Central memory CD8-positive, alpha-beta T cell (primary cell): Measurements from ENCODE around the gene TNFAIP2.
"Not testable (repeated sequence)": the region's sequence is repeated elsewhere in the genome, so short reads cannot be mapped to it uniquely, and the experiment has no call there.

Experiments
- ATAC-seq: fragments of 150-1000 bp; cut with Tn5 transposase; replicated peaks from 2 replicates; pipeline ENCODE4 v1.10.0; 2022; ENCODE audit warnings: mild to moderate bottlenecking, moderate FRiP score, moderate number of reproducible peaks; ENCODE audit not compliant: poor library complexity, severe bottlenecking; ENCODE audit errors: extremely low read depth
- DNase-seq, 2 donors: peaks; one replicate each; pipeline ENCODE4 v3.0.0; 2021; ENCODE audit warnings: low spot score in 2 of 2
- H3K27ac Mint-ChIP-seq: one replicate; pipeline ENCODE4 v1.8.0; 2022; ENCODE audit warnings: low read depth, mild to moderate bottlenecking, moderate library complexity, mixed read lengths
- H3K27me3 Mint-ChIP-seq: one replicate; pipeline ENCODE4 v1.8.0; 2022; ENCODE audit warnings: mixed read lengths
- H3K36me3 Mint-ChIP-seq: one replicate; pipeline ENCODE4 v1.8.0; 2022; ENCODE audit warnings: mild to moderate bottlenecking, moderate library complexity, mixed read lengths; ENCODE audit not compliant: insufficient read depth
- H3K4me1 Mint-ChIP-seq: one replicate; pipeline ENCODE4 v1.8.0; 2022; ENCODE audit warnings: mixed read lengths
- H3K4me3 Mint-ChIP-seq: one replicate; pipeline ENCODE4 v1.8.0; 2022; ENCODE audit warnings: mild to moderate bottlenecking, moderate library complexity, mixed read lengths
- H3K9me3 Mint-ChIP-seq: one replicate; pipeline ENCODE4 v1.8.0; 2022; ENCODE audit warnings: mixed read lengths

TNFAIP2 gene

DNA sequence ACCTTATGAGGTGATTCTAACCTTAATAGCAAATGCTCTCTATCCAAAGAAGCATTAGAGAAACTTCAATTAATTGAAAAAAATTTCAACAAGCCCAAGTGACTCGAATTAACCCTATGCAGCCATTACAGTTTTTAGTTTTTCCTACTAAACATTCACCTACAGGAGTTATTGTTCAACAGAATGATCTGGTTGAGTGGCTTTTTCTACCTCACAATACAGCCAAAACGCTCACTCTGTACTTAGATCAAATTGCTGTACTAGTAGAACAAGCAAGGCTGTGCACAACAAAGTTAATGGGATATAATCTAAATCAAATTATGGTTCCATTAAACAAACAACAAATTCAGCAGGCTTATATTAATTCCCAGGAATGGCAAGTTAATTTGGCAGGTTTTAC, 50.6 kb downstream of the TNFAIP2 start:
- H3K9me3 Mint-ChIP-seq, H3K4me3 Mint-ChIP-seq, H3K36me3 Mint-ChIP-seq, ATAC-seq, H3K4me1 Mint-ChIP-seq, DNase-seq, H3K27ac Mint-ChIP-seq: not testable (repeated sequence)
- peaks cover 56% of the 10 kb centered on the region for H3K27me3 Mint-ChIP-seq

- DNase-seq, H3K4me3 Mint-ChIP-seq, H3K27ac Mint-ChIP-seq, H3K4me1 Mint-ChIP-seq, H3K9me3 Mint-ChIP-seq, ATAC-seq, H3K36me3 Mint-ChIP-seq: not testable (repeated sequence)
- H3K27me3 Mint-ChIP-seq, result peaks cover 62% of the 10 kb centered on the region
These were observed 52.9 kb downstream of the TNFAIP2 start for GRCh38 chr14:103176176-103176575.

DNA sequence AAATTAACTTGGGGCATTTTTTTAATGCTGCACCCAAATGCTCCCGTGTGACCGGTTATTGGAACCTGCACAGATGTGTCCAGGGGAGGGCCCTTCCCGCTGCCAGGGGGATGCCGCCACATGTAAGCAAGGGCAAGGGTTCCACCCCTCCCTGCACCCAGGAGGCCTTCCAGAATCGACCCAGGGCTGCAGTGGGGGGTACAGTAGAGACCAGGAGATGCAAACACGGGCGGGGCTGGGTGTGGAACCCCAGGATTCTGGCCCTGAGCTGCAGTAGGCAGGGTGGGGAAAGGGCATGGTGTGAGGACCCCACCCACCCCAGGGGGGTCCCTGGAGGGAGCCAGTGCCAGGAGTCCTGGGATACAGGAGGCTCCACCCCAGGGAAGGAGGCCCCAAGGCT, 54.1 kb downstream of the TNFAIP2 start:
- ATAC-seq (no peak), DNase-seq (no peak)
- H3K4me1 Mint-ChIP-seq, result no peaks in the 10 kb centered on the region
- H3K9me3 Mint-ChIP-seq, result no peaks in the 10 kb centered on the region
- no peak overlapping the region for H3K27ac Mint-ChIP-seq
- H3K36me3 Mint-ChIP-seq, result no peaks in the 10 kb centered on the region
- H3K4me3 Mint-ChIP-seq, result no peak overlapping the region
- peaks cover 50% of the 10 kb centered on the region for H3K27me3 Mint-ChIP-seq

DNA sequence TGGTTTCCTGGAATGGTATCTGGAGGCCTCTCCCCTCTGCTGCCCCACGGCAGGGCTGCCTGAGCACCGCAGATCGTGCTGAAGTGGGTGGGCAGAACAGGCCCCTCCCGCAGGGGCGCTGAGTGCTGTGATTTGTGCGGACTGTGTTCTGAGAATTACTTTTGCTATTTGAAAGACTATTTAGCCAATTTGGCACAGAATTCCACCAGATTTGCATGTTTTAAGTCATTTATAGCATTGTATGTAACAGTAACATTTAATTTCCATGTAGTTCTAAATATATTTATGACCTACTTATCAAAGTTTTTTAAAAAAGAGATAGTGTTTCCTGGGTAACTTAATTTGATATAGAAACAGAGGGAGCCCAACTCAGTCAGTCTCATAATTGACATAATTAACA, 55.3 kb downstream of the TNFAIP2 start:
- Mint-ChIP-seq H3K27ac (no peak overlapping the region), H3K4me1 (no peaks in the 10 kb centered on the region), H3K4me3 (no peak overlapping the region), H3K9me3 (no peaks in the 10 kb centered on the region), H3K27me3 (peaks cover 38% of the 10 kb centered on the region), H3K36me3 (no peaks in the 10 kb centered on the region)
- ATAC-seq (no peak), DNase-seq (no peak)

DNA sequence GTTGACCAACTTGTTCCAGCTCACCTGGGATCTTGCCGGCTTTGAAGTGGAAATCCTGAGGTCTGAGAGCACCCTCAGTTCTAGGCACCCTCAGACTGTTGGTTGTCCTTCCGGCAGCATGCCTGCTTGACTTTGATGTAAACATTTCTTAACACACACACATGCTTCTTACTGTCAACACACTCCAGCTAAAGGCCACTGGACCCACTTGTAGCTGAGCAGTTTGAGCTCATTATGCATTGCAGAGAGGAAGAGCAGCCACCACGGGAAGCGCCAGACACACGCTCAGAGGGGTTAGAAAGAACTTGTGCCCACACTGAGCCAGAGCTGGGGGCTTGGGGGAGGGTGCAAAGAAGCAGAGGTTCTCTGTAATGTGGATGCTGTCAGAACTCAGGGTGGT, 55.8 kb downstream of the TNFAIP2 start:
- no peaks in the 10 kb centered on the region for H3K9me3 Mint-ChIP-seq
- no peaks in the 10 kb centered on the region for H3K36me3 Mint-ChIP-seq
- ATAC-seq, result no peak
- no peak for DNase-seq
- H3K4me1 Mint-ChIP-seq, result no peaks in the 10 kb centered on the region
- no peak overlapping the region for H3K27ac Mint-ChIP-seq
- peaks cover 43% of the 10 kb centered on the region for H3K27me3 Mint-ChIP-seq
- no peak overlapping the region for H3K4me3 Mint-ChIP-seq

DNA sequence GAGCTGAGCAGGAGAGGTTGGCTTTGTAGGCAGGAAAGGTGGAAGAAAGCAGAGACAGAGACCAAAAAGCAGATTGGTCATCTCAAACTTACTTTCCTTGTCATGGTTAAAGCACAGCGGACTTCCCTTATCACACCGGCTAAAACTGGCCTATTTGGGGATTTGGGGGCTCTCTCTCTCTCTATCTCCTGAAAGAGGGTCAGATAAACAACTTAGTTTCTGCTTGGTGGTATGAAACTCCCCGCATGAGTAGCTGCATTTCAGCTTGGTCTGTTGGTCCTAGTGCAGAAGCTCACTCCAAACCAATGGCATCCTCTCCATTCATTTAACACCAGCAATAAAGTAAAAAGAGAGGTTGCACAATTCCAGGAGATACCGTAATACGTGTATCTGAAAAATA, 57.1 kb downstream of the TNFAIP2 start:
- peaks cover 37% of the 10 kb centered on the region for H3K27me3 Mint-ChIP-seq
- no peaks in the 10 kb centered on the region for H3K9me3 Mint-ChIP-seq
- H3K36me3 Mint-ChIP-seq, result no peaks in the 10 kb centered on the region
- DNase-seq (no peak), ATAC-seq (no peak)
- H3K4me1 Mint-ChIP-seq, result no peaks in the 10 kb centered on the region
- H3K27ac Mint-ChIP-seq, result no peak overlapping the region
- H3K4me3 Mint-ChIP-seq, result no peak overlapping the region

- Mint-ChIP-seq H3K27me3 (peaks cover 64% of the 10 kb centered on the region), H3K36me3 (no peaks in the 10 kb centered on the region), H3K4me3 (no peak overlapping the region), H3K27ac (no peak overlapping the region), H3K4me1 (no peaks in the 10 kb centered on the region), H3K9me3 (no peaks in the 10 kb centered on the region)
- ATAC-seq, result no peak
- DNase-seq, result no peak
These were observed 60.8 kb downstream of the TNFAIP2 start for GRCh38 chr14:103184046-103184445.

GRCh38 chr14:103185051-103186029, 62.1 kb downstream of the TNFAIP2 start:
- ATAC-seq, result no peak
- Mint-ChIP-seq H3K27me3 (peaks cover 60% of the 10 kb centered on the region), H3K4me3 (no peak overlapping the region), H3K9me3 (no peaks in the 10 kb centered on the region), H3K36me3 (no peaks in the 10 kb centered on the region), H3K4me1 (peaks cover 6% of the 10 kb centered on the region), H3K27ac (no peak overlapping the region)
- DNase-seq, result no peak

DNA sequence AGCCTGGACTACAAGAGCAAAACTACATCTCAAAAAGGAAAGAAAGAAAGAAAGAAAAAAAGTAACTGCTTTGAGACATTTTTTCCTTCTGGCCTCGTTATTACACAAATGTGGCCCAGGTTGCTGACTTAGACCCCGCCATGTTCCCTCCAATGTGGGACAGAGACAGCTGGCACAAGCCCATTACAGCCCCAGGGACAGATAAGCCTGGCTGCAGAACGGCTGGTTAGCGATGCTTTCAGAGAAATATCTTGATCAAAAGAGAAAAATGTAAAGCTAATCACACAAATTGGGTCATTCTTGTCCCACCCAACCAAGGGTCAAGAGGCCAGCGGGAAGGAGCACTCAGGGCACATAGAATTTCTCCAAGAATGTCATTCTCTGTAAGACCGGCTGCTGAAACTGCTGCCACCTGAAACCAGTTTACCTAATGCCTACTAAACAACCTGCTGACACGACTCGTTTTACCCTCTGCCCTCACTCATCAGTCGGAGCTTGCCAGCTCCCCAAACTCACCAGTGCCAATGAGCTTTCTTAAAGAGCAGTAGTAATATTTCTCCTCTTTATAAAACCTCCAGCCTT, 63.1 kb downstream of the TNFAIP2 start:
- H3K9me3 Mint-ChIP-seq, result no peaks in the 10 kb centered on the region

More for the DNA sequence above, 63.1 kb downstream of the TNFAIP2 start:
- DNase-seq, result no peak
- Mint-ChIP-seq H3K36me3 (no peaks in the 10 kb centered on the region), H3K27me3 (peaks cover 65% of the 10 kb centered on the region), H3K4me3 (no peak overlapping the region), H3K27ac (no peak overlapping the region), H3K4me1 (peaks cover 6% of the 10 kb centered on the region)
- no peak for ATAC-seq
